MV-4-11 (cell line): ENCODE measurements around the gene SERPINI2.

Experiments used
- DNase-seq: peaks from one replicate; lab custom pipeline; 2025; lab: John Stamatoyannopoulos, UW

The SERPINI2 gene, protein sequence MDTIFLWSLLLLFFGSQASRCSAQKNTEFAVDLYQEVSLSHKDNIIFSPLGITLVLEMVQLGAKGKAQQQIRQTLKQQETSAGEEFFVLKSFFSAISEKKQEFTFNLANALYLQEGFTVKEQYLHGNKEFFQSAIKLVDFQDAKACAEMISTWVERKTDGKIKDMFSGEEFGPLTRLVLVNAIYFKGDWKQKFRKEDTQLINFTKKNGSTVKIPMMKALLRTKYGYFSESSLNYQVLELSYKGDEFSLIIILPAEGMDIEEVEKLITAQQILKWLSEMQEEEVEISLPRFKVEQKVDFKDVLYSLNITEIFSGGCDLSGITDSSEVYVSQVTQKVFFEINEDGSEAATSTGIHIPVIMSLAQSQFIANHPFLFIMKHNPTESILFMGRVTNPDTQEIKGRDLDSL

DNA sequence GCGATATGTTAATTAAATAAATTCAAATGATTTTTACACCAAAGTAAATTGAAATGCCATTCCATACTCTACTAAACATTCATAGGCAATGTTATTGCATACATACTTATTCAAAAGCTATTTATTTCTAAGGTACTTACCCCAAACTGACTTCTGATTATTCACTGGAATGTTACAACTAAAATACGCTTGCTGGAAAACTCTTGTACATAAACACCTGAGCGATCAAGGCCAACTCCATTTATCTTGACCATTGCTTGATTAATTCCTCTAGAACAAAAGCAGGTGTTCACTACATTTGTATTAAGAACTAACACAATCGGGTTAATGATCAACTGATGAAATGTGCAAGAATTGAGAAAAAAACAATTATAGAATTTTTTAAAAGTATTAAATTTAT, at the start of gene SERPINI2:
TSS of gene SERPINI2 (minus strand) at position 180 of the 400 bp plus-strand sequence. CDS start 2,208 bp downstream, outside the sequence.
- no peak for DNase-seq

DNA sequence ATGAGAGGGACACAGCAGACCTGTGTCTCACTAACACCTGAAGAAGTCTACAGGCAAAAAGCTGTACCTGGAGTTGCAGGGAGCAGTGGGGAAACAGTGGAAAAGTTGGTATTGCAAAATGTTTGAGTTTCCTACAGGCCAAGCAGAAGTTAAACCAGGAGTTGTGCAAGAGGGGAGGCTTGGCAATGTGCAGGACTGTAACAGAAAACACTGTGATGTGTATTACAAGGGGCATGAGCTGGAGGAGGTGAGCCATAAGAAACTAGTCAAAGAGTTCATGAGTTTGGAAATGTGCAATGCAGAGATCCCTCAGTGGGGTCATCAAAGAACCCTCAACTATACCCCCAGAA, 47.1 kb upstream of the SERPINI2 start:
- peak; percentile 88 for DNase-seq

DNA sequence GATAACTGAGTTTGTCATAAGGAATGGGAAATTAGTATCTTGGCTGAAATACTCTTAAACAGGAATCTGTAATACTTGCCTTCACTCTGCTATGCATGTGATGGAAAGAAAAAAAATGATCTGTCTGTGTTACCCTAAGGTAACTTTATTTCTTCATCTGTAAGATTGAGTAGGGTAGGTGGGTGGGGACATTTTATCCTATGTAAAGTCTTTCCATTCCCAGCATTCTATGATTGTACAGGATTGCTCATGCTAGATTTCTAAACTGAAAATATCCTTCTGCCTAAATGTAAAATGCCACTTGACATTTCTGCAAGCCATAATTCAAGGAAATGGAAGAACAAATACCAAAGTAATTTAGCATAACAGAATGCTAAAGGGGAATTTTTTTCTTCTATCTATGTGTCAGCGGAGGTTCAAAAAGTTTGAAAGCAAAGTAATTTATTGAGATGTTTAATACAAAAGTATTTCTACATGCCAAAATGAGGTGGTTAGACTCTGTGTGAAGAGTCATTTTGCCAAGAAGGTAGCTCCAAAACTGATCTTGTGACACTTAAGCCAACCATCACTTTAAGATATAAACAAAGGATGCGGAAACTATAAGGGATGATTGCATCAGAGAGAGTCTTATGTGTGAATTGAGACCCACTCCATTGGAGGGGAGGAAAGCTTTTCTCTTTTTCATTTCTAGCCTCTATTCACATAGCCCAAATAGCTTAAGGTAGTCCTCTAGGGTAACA, 46.6 kb upstream of the SERPINI2 start:
- peak; percentile 85 for DNase-seq

DNA sequence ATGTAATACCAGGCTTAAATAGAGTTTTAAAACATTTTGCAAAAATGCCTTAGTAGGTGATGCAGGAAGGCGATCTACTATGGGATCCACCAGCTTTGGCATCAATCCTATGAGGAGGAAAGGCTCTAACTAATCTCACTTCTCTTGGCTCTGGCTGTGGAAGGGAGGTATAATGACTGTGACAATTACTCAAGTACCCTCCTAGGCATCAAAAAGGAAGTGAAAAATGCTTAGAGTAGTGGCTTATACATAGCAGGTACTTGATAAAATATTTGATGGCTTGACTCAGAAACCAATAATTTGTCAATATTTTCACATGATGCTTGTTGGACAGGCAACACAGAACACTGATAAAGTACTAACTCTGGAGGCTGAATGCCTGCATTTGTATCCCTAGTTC, 34.1 kb upstream of the SERPINI2 start:
- DNase-seq: peak; percentile 47

DNA sequence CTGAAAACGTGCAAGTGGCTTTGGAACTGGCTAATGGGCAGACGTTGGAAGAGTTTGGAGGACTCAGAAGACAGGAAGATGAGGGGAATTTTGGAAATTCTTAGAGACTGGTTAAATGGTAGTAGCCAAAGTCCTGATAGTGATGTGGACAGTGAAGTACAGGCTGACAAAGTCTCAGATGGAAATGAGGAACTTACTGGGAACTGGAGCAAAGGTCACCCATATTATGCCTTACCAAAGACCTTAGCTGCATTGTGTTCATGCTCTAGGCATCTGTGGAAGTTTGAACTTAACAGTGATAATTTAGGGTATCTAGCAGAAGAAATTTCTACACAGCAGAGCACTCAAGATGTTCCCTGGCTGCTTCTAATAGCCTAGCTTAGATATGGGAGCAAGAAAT, 28.6 kb upstream of the SERPINI2 start:
- peak; percentile 74 for DNase-seq

DNA sequence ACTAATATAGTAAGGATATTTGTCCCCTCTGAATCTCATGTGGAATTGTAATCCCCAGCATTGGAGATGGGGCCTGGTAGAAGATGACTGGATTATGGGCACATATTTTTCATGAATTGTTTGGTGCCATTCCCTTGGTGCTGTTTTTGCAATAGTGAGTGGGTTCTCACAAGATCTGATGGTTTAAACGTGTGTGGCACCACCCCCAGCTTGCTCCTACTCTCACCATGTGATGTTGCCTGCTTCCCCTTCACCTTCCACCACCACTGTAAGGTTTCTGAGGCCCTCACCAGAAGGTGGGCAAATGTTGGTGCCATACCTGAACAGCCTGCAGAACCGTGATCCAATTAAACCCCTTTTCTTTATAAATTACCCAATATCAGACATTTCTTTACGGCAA, 28.1 kb upstream of the SERPINI2 start:
- no peak for DNase-seq

DNA sequence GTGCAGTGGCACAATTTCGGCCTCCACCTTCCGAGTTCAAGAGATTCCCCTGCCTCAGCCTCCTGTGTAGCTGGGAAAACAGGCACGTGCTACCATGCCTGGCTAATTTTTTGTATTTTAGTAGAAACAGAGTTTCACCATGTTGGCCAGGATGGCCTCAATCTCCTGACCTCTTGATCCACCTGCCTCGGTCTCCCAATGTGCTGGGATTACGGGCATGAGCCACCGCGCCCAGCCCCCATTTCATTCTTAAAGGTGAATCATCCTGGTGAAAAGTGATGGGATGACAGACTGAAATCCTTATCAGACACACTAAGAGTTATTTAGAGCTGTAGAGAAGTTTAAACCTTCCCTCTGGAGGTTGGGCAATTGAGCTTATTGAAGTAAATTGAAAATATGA, 24.1 kb upstream of the SERPINI2 start:
- DNase-seq: no peak

DNA sequence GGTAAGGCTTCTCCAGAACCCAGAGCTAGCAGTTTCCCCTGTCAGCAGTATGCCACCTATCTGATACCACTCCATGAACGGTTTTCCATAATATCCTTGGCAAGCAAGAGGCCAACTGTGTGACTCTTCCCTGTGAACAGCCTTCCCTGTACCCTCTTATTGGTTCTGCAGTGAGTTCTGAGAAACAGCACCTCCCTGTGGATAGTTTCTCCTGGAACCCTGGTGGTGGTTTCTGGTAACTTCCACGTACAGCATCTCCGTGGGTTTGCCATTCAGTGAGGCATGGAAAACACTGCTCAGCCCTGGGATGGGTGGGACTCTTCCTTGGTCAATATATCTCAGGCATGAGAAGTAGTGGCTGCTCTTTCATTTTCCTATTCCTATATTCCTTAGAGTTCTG, 19.4 kb upstream of the SERPINI2 start:
- peak; percentile 1 for DNase-seq

DNA sequence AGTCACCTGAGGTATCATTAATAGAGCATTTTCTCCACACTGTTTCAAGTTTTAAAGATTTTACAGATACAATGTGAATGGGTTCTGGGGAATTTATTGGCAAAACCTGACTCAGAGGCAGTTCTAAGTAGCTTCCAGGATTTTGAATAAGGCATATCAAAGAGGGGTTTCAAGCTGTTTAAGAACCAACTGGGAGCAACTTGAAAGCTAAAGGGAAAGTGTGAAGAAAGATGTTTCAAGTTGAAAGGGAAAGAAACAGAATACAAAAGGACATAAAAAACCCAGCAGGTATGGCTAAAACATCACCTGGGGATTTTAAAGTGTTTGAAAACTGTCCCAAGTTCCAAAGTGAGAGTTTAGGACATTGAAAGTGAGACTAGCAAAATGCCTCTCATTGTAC, 17.8 kb upstream of the SERPINI2 start:
- no peak for DNase-seq

DNA sequence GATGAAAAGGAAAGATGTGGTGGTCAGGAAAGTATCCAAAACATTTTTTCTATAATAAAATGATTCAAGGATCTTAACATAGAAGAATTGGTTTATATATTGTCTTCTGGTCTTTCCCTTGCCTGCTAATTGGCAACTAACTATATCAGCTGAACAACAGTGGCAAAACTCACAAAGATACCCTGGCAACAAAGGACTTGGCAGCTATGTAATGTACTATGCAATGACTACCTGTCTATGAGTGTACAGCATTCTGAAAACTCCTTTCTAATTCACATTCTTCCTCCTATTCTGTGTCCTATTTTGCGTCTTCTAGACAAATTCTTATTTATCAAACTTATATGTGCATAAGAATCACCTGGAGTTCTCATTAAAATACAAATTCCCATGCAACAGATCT, 15.7 kb upstream of the SERPINI2 start:
- DNase-seq: no peak

DNA sequence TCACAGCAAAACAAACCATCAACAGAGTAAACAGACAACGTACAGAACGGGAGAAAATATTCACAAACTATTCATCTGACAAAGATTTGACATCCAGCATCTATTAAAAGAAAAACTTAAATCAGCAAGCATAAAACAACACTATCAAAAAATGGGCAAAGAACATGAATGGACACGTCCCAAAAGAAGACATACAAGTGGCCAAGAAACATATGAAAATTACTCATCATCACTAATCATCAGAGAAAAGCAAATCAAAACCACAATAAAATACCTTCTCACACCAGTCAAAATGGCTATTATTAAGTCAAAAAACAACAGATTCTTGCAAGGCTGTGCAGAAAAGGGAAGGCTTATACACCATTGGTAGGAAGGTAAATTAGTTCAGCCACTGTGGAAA, 13.7 kb upstream of the SERPINI2 start:
- DNase-seq: no peak

DNA sequence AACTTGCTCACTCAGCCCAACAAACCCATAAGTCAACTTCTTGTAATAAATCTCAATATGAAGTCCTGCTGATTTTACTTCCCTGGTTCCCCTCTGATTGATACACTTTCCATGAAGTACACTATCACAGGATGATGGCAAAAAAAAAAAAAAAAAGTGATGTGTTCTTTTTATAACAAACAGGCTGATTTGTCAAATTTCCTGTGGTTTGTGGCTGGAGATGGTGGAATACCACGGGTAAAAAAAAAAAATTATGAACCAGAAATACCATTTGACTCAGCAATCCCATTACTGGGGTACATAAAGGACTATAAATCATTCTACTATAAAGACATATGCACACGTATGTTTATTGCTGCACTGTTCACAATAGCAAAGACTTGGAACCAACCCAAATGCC, 10.7 kb upstream of the SERPINI2 start:
- peak; percentile 72 for DNase-seq

DNA sequence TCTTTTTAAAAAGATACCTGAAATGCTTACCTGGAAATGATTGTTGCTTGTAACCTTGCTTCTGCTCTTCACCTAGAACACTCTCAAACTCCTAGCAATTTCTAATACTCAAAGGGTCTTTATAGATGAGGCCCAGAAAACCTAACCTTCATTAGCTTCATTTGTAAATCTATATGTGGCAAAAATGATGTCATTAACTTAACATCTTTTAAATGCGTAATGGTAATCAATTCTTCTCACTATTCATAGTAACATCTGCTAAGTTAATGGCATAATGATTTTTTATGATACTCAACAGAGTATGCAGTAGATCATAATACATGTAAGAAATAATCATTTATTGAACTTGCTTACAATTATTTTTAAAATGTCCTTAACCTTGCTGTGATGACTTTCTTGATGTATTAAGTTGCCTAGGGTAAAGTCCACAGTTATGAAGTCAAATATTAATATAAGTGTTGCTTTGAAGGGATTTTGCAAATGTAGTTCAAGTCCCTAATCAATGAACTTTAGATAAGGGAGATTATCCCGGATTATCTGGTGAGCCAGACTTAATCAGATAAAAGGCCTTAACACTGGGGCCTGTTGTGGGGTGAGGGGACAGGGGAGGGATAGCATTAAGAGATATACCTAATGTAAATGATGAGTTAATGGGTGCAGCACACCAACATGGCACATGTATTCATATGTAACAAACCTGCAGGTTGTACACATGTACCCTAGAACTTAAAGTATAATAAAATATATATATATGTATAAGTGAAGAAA, 10.1 kb upstream of the SERPINI2 start:
- no peak for DNase-seq

DNA sequence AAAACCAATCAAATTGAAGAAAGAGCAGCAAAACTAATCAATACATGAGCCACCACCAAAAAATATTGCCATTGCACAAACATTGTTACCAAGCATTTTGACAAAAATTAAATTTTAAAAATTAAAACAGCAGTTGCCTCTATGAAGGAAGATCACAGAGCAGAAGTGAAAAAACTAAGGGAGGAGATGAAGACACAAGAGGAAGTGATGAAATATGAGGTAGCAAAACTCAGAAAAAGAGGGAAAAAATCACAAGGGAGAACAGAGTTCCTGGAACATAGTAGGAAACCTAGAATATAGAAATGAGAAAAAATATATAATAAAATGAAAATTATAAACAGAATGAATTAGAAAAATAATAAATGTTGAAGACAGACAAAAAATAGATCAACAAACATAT, 7.3 kb upstream of the SERPINI2 start:
- DNase-seq: peak; percentile 67

DNA sequence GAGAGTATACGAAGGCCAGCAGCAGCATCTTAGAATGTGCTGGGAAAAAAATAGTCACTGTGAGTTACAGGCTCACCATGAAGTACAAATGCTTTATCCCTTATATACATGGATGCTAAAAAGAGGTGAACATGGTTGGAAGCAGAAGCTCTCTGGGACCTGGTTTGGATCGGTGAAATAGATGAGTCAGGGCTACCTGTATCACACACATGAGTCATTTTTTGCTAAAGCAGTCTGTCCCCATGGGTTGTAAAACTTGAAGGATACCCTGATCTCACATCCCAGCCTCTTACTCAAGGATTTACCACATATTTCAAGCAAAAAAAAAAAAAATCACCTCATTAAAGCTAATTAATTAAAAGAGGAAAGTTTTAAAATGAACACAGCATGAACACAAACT, 6.9 kb upstream of the SERPINI2 start:
- DNase-seq: peak; percentile 12

DNA sequence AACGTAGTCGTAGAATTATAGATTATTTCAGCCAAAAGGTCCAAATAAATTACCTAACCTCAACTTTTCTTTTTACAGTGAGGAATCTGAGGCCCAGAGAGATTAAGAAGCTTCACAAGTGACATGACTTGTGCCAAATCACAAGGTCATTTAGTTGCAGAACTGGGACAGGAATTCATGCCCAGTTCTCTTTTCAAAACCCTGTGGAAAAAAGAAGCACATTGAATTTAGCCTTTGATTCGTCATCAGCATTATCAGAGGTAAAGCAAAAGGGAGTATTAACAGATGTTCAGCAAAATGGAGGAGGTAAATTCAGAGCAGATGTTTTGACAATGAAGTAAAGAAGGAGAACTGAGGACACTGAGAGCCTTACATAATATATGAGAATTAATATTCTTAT, 4.5 kb downstream of the SERPINI2 start:
- no peak for DNase-seq

DNA sequence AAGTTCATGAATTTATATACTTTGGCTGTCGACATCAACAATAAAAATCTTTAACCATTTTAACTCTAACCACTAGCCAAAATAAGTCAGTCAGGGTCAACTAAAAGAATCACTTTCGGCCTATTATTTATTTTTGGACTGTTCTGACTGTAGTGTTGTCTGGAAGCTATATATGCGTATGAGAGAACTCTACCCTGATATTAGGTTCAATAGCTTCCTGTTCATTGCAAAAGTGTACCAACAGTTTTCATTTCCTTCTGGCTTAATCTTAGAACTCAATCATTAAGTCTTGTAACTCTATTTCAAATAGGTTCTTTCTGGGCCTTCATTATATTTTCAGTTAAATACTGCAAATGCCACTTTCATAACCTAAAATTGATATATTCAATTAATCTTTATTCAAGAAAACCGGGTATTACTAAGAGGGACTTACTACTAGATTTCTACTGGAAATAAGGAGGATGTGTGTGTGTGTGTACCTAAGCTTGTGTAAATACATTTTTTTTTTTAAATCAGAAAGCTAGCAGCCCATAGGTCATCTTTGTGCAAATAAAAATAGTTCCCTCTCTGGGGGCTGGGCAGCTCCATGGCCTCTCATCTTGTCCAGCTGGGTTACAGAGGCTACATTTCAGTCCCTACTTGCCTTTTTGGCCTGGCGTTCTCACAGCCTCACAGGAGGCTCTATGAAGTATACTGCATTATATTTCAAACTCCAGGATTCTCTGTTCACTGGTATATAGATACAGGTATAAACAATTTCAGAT, 5.8 kb downstream of the SERPINI2 start:
- DNase-seq: no peak

DNA sequence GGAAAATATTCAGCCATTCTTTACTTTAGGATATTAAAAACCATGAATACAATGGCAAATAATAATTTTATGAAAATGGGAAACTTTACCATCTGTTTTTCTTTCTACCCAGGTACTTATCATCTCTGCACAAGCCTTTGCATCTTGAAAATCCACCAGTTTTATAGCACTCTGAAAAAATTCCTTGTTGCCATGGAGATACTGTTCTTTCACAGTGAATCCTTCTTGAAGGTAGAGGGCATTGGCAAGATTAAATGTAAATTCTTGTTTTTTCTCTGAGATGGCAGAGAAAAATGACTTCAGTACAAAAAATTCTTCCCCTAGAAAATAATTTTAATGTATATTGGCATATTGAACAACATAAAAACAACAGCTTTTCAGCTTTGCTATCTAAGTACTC, 6.9 kb downstream of the SERPINI2 start:
- DNase-seq: no peak

DNA sequence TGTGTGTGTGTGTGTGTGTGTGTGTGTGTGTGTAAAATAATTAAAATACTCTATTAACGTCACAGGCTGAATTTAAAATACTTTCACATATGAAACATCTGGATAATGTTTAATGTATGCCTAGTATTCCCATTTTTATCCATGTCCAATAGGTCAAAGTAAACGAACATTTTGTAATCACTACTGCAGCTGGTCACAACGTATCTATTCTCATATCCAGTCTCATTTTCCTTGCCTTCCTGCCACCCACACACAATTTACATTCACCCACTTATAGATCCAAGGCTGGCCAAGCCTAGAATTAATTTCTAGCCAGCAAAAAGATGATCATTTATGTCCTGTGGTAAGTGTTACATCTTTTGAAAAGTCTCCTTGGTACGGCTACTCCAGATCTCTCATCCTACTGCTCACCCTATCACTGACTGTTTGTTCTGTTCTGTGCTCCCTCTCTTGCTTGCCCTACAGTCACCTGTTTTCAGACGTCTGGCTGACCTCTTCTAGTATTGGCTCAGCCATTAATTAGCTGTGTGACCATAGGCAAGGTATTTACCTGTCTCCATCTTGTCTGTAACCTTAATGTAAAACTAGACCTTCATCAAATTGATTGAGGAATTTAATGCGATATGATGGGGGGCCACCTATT, 17.6 kb downstream of the SERPINI2 start:
- no peak for DNase-seq

DNA sequence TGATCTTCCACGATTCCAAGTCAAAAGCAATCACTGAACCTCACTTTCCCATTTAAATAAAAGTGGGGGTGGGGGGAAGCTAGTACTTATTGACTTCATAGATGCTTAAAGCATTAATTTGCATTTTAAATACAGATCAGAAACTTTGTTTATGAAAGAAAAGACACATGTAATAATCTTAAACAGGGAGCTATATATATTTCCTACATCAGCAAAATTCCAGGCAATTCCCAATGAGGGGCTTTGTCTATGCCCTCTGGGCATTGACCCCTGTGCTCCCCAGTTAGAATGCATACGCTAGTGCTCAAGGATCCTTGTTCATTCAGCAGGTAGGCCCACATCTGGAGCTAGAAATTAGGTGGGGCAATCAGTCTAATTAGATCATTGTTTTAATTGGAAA, 20.0 kb downstream of the SERPINI2 start:
- DNase-seq: no peak

DNA sequence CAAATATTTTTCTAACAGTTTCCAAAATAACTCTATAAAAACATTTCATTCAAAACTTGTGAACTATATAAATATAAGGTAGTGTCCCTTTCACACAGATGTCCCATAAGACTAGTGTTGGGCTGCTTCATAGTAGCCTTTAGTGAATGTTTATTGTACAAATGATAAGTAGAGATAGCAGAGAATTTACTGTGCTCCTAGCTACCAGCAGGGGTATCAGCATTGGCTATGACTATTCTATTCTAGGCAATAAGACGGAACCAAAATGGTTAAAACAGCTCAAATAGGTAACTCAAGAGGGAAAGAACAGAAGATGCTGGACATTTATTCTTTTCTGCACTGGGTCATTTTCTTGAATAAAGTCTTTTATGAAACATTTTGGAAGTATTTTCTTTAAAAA, 22.6 kb downstream of the SERPINI2 start:
- no peak for DNase-seq

DNA sequence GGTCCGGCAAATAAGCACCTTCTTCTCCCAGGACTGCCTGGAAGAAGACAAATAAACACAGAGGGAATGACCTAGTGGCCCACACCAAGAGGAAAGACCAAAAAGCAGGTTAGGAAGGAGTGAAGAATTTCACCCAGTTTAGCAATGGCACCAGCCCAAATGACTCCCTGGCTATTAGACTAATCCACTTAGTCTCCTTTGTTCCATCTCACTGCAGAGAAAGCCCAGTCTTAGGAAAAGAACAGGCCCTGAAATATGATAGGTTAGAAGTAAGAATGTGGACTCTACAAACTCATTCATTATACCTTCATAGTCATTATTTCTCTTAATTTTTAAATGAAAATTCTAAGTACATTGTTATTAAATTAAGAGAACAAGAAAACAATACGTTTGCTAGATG, 23.2 kb downstream of the SERPINI2 start:
- no peak for DNase-seq
